Thyroid gland (tissue), 4 donors: ENCODE data around the gene ADAM12.

Experiments used
- POLR2A ChIP-seq, 2 donors: fragments of 450-650 bp; IDR thresholded peaks; one replicate each; pipeline ENCODE4 v1.6.1; 2017; ENCODE audit warnings: antibody characterized with exemption in 2 of 2, mild to moderate bottlenecking in 2 of 2, moderate library complexity in 1 of 2
- TF ChIP-seq, protein P1 (sequence below), 6 experiments: fragments of 200-600 bp in 3 of 6; fragments of 450-650 bp in 3 of 6; sonication (generic) in 3 of 6; IDR thresholded peaks; one replicate each; pipeline ENCODE4 v1.5.1; 2016 to 2019; ENCODE audit warnings: antibody characterized with exemption in 6 of 6, mild to moderate bottlenecking in 2 of 6, inconsistent platforms in 1 of 6, moderate library complexity in 1 of 6

DNA sequence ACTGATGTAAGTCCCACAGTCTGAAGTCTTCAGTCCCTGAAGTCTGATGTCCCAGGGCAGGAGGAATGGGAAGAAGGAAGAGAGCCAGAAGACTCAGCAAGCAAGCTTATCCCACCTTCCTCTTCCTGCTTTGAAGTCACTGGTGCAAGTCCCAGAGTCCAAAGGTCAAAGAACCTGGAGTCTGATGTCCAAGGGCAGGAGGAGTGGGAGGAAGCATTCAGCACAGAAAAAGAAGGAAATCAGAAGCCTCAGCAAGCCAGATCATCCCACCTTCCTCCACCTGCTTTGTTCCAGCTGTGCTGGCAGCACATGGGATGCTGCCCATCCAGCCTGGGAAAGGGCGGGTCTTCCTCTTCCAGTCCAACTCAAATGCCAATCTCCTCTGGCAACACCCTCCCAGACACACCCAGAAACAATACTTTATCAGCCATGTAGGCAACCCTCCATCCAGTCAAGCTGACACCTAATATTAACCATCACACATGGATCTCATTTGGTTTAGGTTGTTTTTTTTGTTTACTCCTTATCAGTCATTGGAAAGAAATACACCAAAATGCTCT lies 50.9 kb downstream of the ADAM12 start:
- TF ChIP-seq, protein P1, sequence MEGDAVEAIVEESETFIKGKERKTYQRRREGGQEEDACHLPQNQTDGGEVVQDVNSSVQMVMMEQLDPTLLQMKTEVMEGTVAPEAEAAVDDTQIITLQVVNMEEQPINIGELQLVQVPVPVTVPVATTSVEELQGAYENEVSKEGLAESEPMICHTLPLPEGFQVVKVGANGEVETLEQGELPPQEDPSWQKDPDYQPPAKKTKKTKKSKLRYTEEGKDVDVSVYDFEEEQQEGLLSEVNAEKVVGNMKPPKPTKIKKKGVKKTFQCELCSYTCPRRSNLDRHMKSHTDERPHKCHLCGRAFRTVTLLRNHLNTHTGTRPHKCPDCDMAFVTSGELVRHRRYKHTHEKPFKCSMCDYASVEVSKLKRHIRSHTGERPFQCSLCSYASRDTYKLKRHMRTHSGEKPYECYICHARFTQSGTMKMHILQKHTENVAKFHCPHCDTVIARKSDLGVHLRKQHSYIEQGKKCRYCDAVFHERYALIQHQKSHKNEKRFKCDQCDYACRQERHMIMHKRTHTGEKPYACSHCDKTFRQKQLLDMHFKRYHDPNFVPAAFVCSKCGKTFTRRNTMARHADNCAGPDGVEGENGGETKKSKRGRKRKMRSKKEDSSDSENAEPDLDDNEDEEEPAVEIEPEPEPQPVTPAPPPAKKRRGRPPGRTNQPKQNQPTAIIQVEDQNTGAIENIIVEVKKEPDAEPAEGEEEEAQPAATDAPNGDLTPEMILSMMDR (IDR thresholded peaks at IDR 0.05) = no peak
- no peak for TF ChIP-seq POLR2A (IDR thresholded peaks at IDR 0.05)
